Activated CD4-positive, alpha-beta T cell treated with anti-CD3 and anti-CD28 coated beads, Interleukin-2, amount 50 U/mL, for 48 hours (primary cell): ENCODE measurements around the gene CRTC1.

Experiments
- DNase-seq, 2 experiments: peaks; one replicate each; pipeline ENCODE4 v3.0.0-alpha.2; 2020

The CRTC1 gene

GRCh38 chr19:18653853-18654252 is 29.6 kb upstream of the CRTC1 start:
- no peak for DNase-seq

GRCh38 chr19:18654469-18654868 is 29.0 kb upstream of the CRTC1 start:
- no peak for DNase-seq

GRCh38 chr19:18655173-18655844 is 28.2 kb upstream of the CRTC1 start:
- no peak for DNase-seq

GRCh38 chr19:18656337-18657086 is 27.0 kb upstream of the CRTC1 start:
- DNase-seq, result no peak

- DNase-seq, result no peak
These were observed 25.7 kb upstream of the CRTC1 start for GRCh38 chr19:18657590-18658365.

GRCh38 chr19:18658366-18658855 is 25.1 kb upstream of the CRTC1 start:
- DNase-seq, result no peak

GRCh38 chr19:18659281-18660050 is 24.0 kb upstream of the CRTC1 start:
- no peak for DNase-seq

- no peak for DNase-seq
These were observed 23.2 kb upstream of the CRTC1 start for GRCh38 chr19:18660051-18660910.

GRCh38 chr19:18660939-18661670 is 22.4 kb upstream of the CRTC1 start:
- no peak for DNase-seq

GRCh38 chr19:18662972-18663732 is 20.3 kb upstream of the CRTC1 start:
- no peak for DNase-seq

- DNase-seq, result no peak
These were observed 19.4 kb upstream of the CRTC1 start for GRCh38 chr19:18663940-18664530.

- no peak for DNase-seq
These were observed 17.7 kb upstream of the CRTC1 start for GRCh38 chr19:18665771-18666202.

- no peak for DNase-seq
These were observed 17.2 kb upstream of the CRTC1 start for GRCh38 chr19:18666317-18666716.

- no peak for DNase-seq
These were observed 16.7 kb upstream of the CRTC1 start for GRCh38 chr19:18666784-18667183.

- DNase-seq, result no peak
These were observed 15.8 kb upstream of the CRTC1 start for GRCh38 chr19:18667531-18668251.

- no peak for DNase-seq
These were observed 15.2 kb upstream of the CRTC1 start for GRCh38 chr19:18668252-18668631.

- no peak for DNase-seq
These were observed 14.5 kb upstream of the CRTC1 start for GRCh38 chr19:18668744-18669523.

GRCh38 chr19:18669524-18669817 is 14.0 kb upstream of the CRTC1 start:
- no peak for DNase-seq

GRCh38 chr19:18669883-18670282 is 13.6 kb upstream of the CRTC1 start:
- DNase-seq, result no peak
